ENCODE data around the gene ELFN1.
A peak's percentile ranks its signal among the peaks of the same experiment; 100 is the strongest.

ELFN1 gene

GRCh38 chr7:1698951-1699350, 28.9 kb downstream of the ELFN1 start:
- Mint-ChIP-seq H3K27me3 (no peaks in the 10 kb centered on the region), H3K4me3 (no peak overlapping the region), H3K27ac (no peak overlapping the region), H3K9me3 (peaks cover 5% of the 10 kb centered on the region), H3K4me1 (ENCODE audit: low read depth) (no peaks in the 10 kb centered on the region), H3K36me3 (ENCODE audit: low read depth) (no peaks in the 10 kb centered on the region)
- DNase-seq: no peak

GRCh38 chr7:1700086-1700485, 30.0 kb downstream of the ELFN1 start:
- no peaks in the 10 kb centered on the region for H3K4me1 Mint-ChIP-seq (ENCODE audit: low read depth)
- no peak overlapping the region for H3K4me3 Mint-ChIP-seq
- H3K9me3 Mint-ChIP-seq: peaks cover 5% of the 10 kb centered on the region
- H3K27ac Mint-ChIP-seq: no peak overlapping the region
- H3K27me3 Mint-ChIP-seq: peaks cover 7% of the 10 kb centered on the region
- H3K36me3 Mint-ChIP-seq (ENCODE audit: low read depth): no peaks in the 10 kb centered on the region
- peak; percentile 13 for DNase-seq

GRCh38 chr7:1700536-1701333, 30.7 kb downstream of the ELFN1 start:
- no peak for DNase-seq
- Mint-ChIP-seq H3K4me1 (ENCODE audit: low read depth) (no peaks in the 10 kb centered on the region), H3K27me3 (peaks cover 7% of the 10 kb centered on the region), H3K9me3 (peaks cover 5% of the 10 kb centered on the region), H3K27ac (no peak overlapping the region), H3K36me3 (ENCODE audit: low read depth) (no peaks in the 10 kb centered on the region), H3K4me3 (no peak overlapping the region)

- DNase-seq: no peak
- Mint-ChIP-seq H3K27ac (no peak overlapping the region), H3K4me3 (no peak overlapping the region), H3K27me3 (peaks cover 7% of the 10 kb centered on the region), H3K4me1 (ENCODE audit: low read depth) (no peaks in the 10 kb centered on the region), H3K36me3 (ENCODE audit: low read depth) (no peaks in the 10 kb centered on the region), H3K9me3 (peaks cover 5% of the 10 kb centered on the region)
These were observed 32.6 kb downstream of the ELFN1 start for GRCh38 chr7:1702652-1703051.

GRCh38 chr7:1703441-1703840, 33.4 kb downstream of the ELFN1 start:
- DNase-seq: no peak
- Mint-ChIP-seq H3K27ac (no peak overlapping the region), H3K36me3 (ENCODE audit: low read depth) (no peaks in the 10 kb centered on the region), H3K4me3 (no peak overlapping the region), H3K27me3 (peaks cover 7% of the 10 kb centered on the region), H3K4me1 (ENCODE audit: low read depth) (no peaks in the 10 kb centered on the region), H3K9me3 (peaks cover 5% of the 10 kb centered on the region)

GRCh38 chr7:1703871-1704810, 34.1 kb downstream of the ELFN1 start:
- Mint-ChIP-seq H3K9me3 (peaks cover 8% of the 10 kb centered on the region), H3K36me3 (ENCODE audit: low read depth) (no peaks in the 10 kb centered on the region), H3K4me1 (ENCODE audit: low read depth) (no peaks in the 10 kb centered on the region), H3K4me3 (no peak overlapping the region), H3K27me3 (peaks cover 7% of the 10 kb centered on the region), H3K27ac (no peak overlapping the region)
- peak; percentile 11 for DNase-seq

GRCh38 chr7:1704811-1705738, 35.0 kb downstream of the ELFN1 start:
- peak; percentile 7 for DNase-seq
- Mint-ChIP-seq H3K9me3 (peaks cover 18% of the 10 kb centered on the region), H3K36me3 (ENCODE audit: low read depth) (no peaks in the 10 kb centered on the region), H3K27me3 (peaks cover 7% of the 10 kb centered on the region), H3K4me1 (ENCODE audit: low read depth) (no peaks in the 10 kb centered on the region), H3K27ac (no peak overlapping the region), H3K4me3 (no peak overlapping the region)

- H3K27me3 Mint-ChIP-seq: peaks cover 7% of the 10 kb centered on the region
- no peaks in the 10 kb centered on the region for H3K36me3 Mint-ChIP-seq (ENCODE audit: low read depth)
- no peak overlapping the region for H3K4me3 Mint-ChIP-seq
- no peaks in the 10 kb centered on the region for H3K4me1 Mint-ChIP-seq (ENCODE audit: low read depth)
- H3K9me3 Mint-ChIP-seq: peaks cover 19% of the 10 kb centered on the region
- no peak overlapping the region for H3K27ac Mint-ChIP-seq
- DNase-seq: peak; percentile 7
These were observed 35.8 kb downstream of the ELFN1 start for GRCh38 chr7:1705856-1706255.

- H3K36me3 Mint-ChIP-seq (ENCODE audit: low read depth): no peaks in the 10 kb centered on the region
- H3K4me3 Mint-ChIP-seq: no peak overlapping the region
- no peak for DNase-seq
- H3K9me3 Mint-ChIP-seq: peaks cover 19% of the 10 kb centered on the region
- no peak overlapping the region for H3K27ac Mint-ChIP-seq
- peaks cover 7% of the 10 kb centered on the region for H3K27me3 Mint-ChIP-seq
- no peaks in the 10 kb centered on the region for H3K4me1 Mint-ChIP-seq (ENCODE audit: low read depth)
These were observed 36.3 kb downstream of the ELFN1 start for GRCh38 chr7:1706381-1706720.

GRCh38 chr7:1706721-1707613, 36.9 kb downstream of the ELFN1 start:
- H3K9me3 Mint-ChIP-seq: peaks cover 19% of the 10 kb centered on the region
- peaks cover 7% of the 10 kb centered on the region for H3K27me3 Mint-ChIP-seq
- peak; percentile 21 for DNase-seq
- no peaks in the 10 kb centered on the region for H3K36me3 Mint-ChIP-seq (ENCODE audit: low read depth)
- H3K4me3 Mint-ChIP-seq: no peak overlapping the region
- no peak overlapping the region for H3K27ac Mint-ChIP-seq
- H3K4me1 Mint-ChIP-seq (ENCODE audit: low read depth): no peaks in the 10 kb centered on the region

GRCh38 chr7:1707756-1708595, 37.9 kb downstream of the ELFN1 start:
- no peaks in the 10 kb centered on the region for H3K4me1 Mint-ChIP-seq (ENCODE audit: low read depth)
- H3K27ac Mint-ChIP-seq: no peak overlapping the region
- peak; percentile 12 for DNase-seq
- no peaks in the 10 kb centered on the region for H3K36me3 Mint-ChIP-seq (ENCODE audit: low read depth)
- H3K9me3 Mint-ChIP-seq: peaks cover 16% of the 10 kb centered on the region
- no peak overlapping the region for H3K4me3 Mint-ChIP-seq
- peaks cover 7% of the 10 kb centered on the region for H3K27me3 Mint-ChIP-seq

GRCh38 chr7:1708596-1709251, 38.6 kb downstream of the ELFN1 start:
- H3K4me3 Mint-ChIP-seq: no peak overlapping the region
- no peaks in the 10 kb centered on the region for H3K4me1 Mint-ChIP-seq (ENCODE audit: low read depth)
- peak; percentile 13 for DNase-seq
- peaks cover 13% of the 10 kb centered on the region for H3K9me3 Mint-ChIP-seq
- H3K36me3 Mint-ChIP-seq (ENCODE audit: low read depth): no peaks in the 10 kb centered on the region
- peaks cover 7% of the 10 kb centered on the region for H3K27me3 Mint-ChIP-seq
- H3K27ac Mint-ChIP-seq: no peak overlapping the region

Data from activated T-cell treated with anti-CD3 and anti-CD28 coated beads, Interleukin-2, amount 50 U/mL, for 24 hours (primary cell).